NCI-H82 treated with DMSO at 0.1 percent for 48 hours (cell line): ENCODE results near the gene LRRC28.

Experiments used
- DNase-seq: peaks from one replicate; lab custom pipeline; 2025; ENCODE audit not compliant: unreplicated experiment; lab: John Stamatoyannopoulos, UW

The LRRC28 gene

GRCh38 chr15:99249270-99249841 lies 1.9 kb upstream of the LRRC28 start, which contains the start of gene TTC23:
TTC23 (minus strand) TSS chr15:99249581; CDS start chr15:99228712, 20,869 bp downstream.
- peak; percentile 21 for DNase-seq

GRCh38 chr15:99250001-99250400 lies 1.3 kb upstream of the LRRC28 start:
- DNase-seq: no peak

DNA sequence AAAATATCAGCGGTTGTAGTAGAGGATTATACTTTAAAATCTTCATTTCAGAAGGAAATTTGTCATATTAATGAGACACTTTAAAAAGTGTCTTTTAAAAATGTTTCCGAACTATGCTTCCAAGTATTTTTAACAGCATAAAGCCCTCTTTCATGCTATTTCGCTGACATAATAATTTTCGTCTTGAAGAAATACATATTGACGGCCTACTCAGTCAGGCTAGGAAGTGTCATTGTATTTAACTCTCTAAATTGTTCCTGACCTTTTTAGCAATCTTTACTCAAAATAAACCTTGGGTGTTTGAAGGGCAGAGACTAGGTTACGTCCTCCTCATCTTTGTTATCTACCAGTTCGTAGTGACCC lies 806 bp upstream of the LRRC28 start:
- no peak for DNase-seq

GRCh38 chr15:99252326-99252725 lies 1.0 kb downstream of the LRRC28 start:
- DNase-seq: no peak

DNA sequence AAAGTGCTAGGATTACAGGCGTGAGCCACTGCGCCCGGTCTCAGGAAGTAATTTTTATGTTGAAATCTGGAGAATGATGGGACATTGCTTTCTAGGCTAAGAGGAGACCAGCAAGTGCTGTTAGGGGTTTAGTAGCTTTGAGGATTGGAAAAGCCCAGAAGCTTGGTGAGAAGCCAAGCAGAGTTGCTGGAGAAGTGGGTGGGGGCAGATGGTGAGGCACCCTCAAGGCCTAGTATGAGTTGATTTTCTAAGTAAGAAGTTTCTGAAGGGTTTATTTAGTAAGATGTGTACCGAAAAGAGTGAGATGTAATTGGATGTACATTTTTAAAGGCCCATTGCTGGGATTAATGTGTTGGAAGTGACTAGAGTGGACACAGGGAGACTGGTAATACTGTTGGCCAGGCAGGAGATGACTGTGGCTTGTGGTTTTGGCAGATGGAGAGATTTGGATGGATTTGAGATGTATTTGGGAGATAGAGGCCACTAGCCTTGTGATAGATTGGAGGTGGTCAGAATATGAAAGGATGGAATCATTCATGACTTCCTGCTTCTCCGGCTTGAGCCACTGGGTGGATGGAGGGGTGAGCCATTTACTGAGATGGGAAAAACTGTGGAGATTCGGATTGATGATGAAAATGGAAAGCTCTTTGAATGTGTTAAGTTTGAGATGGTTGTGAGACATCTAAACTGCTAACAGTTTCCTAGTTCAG lies 2.3 kb downstream of the LRRC28 start:
- DNase-seq: no peak

- no peak for DNase-seq
Observed at GRCh38 chr15:99257107-99257750, 5.9 kb downstream of the LRRC28 start.

DNA sequence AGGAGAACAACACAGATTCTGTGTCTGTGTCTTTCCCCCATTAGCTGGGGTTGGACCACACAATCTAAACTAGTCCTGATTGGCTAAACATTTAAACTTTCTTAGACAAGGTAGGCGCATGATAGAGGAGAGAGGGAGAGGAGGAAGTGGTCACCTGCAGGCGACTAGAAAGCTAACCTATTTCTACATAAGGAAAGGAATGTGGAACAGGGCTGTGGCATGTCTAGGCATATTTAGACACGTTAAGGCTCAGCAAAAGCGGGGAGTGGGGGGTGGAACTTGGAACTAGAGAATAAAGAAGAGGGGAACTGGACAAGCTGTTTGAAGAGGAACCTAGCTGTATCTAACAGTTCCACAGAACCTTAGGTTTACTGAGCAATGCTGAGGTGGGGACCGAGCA lies 12.8 kb downstream of the LRRC28 start:
- DNase-seq: no peak

DNA sequence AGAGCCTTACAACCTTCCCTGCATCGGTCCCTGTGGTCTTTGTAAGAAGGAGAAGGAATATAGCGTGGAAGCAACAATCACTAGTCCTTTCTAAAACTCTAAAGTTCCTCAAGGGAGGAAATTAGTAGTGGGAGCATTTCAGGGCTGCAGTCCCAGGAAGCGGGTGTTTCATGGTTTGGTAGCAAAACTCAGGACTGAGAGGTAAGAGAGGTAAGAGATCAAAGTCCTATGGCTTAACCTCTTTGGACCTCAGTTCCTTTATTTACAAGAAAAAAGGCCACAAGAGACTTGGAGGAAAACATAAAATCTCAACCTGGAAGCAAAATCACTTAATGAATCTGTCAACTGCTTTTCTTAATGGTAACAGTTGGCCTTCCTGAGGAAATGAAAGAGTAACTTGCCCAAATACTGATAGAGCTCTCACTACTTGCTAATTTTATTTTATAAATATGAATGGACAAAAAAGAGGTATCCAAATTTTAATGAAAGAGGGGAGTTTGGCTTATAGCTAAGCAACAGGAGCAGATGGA lies 14.3 kb downstream of the LRRC28 start:
- no peak for DNase-seq

GRCh38 chr15:99267957-99268356 lies 16.7 kb downstream of the LRRC28 start:
- no peak for DNase-seq

- no peak for DNase-seq
Observed at GRCh38 chr15:99268431-99268830, 17.1 kb downstream of the LRRC28 start.

GRCh38 chr15:99273801-99274200 lies 22.5 kb downstream of the LRRC28 start:
- no peak for DNase-seq

- no peak for DNase-seq
Observed at GRCh38 chr15:99275061-99275460, 23.8 kb downstream of the LRRC28 start.

DNA sequence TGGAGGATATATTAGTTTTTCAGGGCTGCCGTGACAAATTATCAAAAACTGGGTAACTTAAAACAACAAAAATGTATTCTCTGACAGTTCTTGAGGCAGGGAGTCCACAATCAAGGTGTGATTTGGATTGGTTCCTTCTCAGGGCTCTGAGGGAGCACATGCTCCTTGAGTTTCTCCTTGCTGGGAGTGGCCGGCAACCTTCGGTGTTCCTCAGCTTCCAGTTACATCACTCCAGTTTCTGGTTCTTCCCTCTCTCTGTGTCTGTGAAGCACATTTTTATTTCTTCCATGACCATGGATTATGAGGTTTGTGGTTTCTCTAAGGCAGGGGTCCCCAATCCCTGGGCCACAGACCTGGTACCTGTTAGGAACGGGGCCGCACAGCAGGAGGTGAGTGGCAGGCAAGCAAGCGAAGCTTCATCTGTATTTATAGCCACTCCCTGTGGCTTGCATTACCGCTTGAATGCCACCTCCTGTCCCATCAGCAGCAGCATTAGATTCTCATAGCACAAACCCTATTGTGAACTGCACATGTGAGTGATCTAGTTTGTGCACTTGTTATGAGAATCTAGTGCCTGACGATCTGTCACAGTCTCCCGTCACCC lies 24.3 kb downstream of the LRRC28 start:
- DNase-seq: no peak

DNA sequence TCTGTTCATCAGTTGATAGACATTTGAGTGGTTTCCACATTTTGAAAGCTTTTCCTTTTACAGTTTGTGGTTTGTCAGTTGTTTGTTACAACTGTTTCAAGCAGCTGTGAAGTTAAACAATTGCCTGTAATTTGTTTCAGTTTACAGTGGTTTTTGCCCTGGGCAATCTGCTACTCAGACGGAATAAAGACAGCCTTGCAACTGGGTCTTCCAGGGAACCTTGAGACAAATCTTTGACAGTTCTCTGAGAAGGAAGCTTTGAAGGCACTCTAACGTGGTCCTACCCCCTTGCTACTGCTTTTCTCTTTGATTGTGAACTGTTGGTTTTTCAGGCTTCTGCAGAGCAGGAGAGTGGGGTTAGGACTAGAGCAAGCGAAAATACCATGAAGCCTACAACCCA lies 28.0 kb downstream of the LRRC28 start:
- DNase-seq: no peak

DNA sequence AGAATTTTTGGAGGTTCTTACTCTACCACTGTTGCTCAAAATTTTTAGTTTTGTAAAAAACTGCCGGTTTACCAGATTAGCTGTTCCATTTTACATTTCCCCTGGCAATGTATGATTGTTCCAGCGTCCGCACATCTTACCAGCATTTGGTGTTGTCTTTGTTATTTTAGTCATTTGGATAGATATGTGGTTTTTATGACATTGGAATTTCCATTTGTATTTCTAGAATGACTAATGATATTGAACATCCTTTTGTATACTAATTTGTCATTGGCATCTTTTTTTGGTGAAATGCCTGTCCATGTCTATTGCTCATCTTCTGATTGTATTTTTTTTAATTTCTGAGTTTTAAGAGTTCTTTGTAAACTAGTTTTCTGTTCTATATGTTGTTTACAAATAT lies 28.5 kb downstream of the LRRC28 start:
- DNase-seq: no peak

- no peak for DNase-seq
Observed at GRCh38 chr15:99282121-99282520, 30.8 kb downstream of the LRRC28 start.

DNA sequence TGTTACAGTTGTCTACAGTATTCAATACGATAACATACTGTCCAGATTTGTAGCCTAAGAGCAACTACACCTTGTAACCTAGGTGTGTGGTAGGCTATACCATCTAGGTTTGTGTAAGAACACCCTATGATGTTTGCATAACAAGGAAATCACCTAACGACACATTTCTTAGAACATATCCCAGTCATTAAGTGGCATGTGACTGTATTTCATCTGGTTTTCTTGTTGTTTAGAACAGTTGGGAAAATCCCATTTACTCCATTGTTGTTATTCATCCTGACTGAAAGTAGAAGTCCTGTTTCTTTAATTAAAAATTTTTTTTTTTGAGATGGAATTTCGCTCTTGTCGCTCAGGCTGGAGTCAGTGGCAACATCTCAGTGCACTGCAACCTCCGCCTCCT lies 31.3 kb downstream of the LRRC28 start:
- no peak for DNase-seq

DNA sequence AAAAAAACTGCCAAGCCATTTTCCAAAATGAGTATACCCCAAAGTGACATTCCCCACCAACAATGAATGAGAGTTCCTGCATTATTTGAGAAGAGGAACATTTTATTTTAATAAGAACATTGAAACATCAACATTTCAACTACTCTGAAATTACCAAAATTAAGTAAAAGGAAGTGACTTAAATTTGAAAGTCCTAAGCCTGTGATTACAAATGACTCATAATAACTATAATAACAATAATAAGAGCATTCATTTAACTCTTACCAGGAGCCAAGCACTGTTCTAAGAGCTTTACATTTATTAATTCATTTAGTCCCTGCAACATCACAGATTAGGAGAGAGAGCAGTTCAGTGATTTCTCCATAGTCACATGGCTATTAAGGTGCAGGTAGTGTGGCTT lies 32.4 kb downstream of the LRRC28 start:
- no peak for DNase-seq

- DNase-seq: no peak
Observed at GRCh38 chr15:99291643-99292042, 40.4 kb downstream of the LRRC28 start.

DNA sequence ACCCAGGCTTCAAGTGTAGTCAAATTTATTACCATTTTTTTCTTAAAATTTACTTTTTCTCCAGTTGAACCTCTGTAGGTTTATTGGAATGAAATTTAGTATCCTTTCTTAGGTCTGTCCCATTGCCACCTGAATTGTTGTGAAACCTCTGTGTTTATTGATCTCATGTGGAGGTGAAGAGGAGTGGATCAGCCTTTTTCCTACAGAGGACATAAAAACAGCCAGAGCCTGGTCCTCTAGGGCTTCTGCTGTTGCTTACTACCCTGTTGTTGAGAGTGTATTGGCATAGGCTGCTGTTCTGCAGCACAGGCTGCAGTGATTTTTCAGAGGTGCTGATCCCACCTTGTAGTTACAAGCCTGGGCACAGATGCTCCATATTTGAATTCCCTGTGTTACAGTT lies 44.6 kb downstream of the LRRC28 start:
- DNase-seq: no peak

DNA sequence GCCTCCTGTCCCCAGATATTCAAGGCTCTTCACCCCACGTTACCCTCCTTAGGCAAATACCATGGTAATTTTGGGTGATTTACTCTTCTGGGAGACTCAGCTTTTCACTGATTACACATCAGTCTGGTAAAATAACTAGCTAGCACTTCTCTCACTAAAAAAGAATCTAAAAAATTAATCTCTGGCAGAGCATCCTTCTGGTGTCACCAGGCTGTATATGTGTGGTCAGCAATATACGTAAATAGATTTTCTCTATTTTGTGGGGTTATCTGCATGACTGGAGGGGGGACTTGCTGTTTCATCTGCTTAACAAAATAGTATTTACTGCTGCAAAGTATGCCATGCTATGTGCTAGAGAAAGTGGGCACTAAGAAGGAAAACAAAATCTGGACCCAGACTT lies 45.1 kb downstream of the LRRC28 start:
- DNase-seq: no peak

- DNase-seq: no peak
Observed at GRCh38 chr15:99303907-99304306, 52.6 kb downstream of the LRRC28 start.
